Astrocyte (in vitro differentiated cells and primary cell): ENCODE measurements around the gene AP3S2.

ENCODE experiments used
- CTCF ChIP-seq: IDR thresholded peaks from 2 replicates; pipeline ENCODE4 v1.5.1; 2011; ENCODE audit warnings: low read depth, mild to moderate bottlenecking, inconsistent platforms, low read length, moderate library complexity; ENCODE audit not compliant: insufficient read depth
- EZH2 ChIP-seq: IDR thresholded peaks from 2 replicates; pipeline ENCODE4 v1.6.1; 2012; ENCODE audit warnings: mild to moderate bottlenecking, low read length, inconsistent platforms; ENCODE audit not compliant: insufficient read depth

GRCh38 chr15:89903858-89904130 is 10.0 kb upstream of the AP3S2 start:
- TF ChIP-seq CTCF (no peak), EZH2 (no peak)
